Neural cell (in vitro differentiated cells): ENCODE measurements around the gene KCTD17. TPM values are rescaled to one million over a fixed set of nuclear protein-coding genes. Genes with fewer than 3 reads are reported as not detected.

Experiments used
- H2AFZ ChIP-seq: fragments of 200-600, 300-800 bp; sonication (generic), shearing (Covaris generic); 2 replicates; pipeline ENCODE4 v1.6.0; 2014; ENCODE audit warnings: low read depth, mild to moderate bottlenecking, antibody characterized with exemption, low read length, moderate library complexity
- H3F3A ChIP-seq: fragments of 200-600 bp; shearing (Covaris generic); 2 replicates; pipeline ENCODE4 v1.6.1; 2016; ENCODE audit warnings: mild to moderate bottlenecking, moderate library complexity, mixed read lengths, antibody characterized with exemption, low read length; ENCODE audit not compliant: insufficient read depth, poor library complexity, severe bottlenecking
- H3K27ac ChIP-seq: fragments of 200-600, 300-800 bp; sonication (generic), shearing (Covaris generic); 2 replicates; pipeline ENCODE4 v1.5.1; 2014; ENCODE audit warnings: mild to moderate bottlenecking, low read length, moderate library complexity
- H3K27me3 ChIP-seq: fragments of 300-800, 200-600 bp; sonication (generic), shearing (Covaris generic); 2 replicates; pipeline ENCODE4 v1.6.0; 2014; ENCODE audit warnings: mild to moderate bottlenecking, low read depth, low read length, moderate library complexity; ENCODE audit not compliant: insufficient read depth
- H3K36me3 ChIP-seq: fragments of 300-800, 200-600 bp; sonication (generic), shearing (Covaris generic); 2 replicates; pipeline ENCODE4 v1.5.1; 2014; ENCODE audit warnings: mild to moderate bottlenecking, antibody characterized with exemption, low read length, moderate library complexity; ENCODE audit not compliant: insufficient read depth
- H3K4me2 ChIP-seq: fragments of 300-800, 200-600 bp; sonication (generic), shearing (Covaris generic); 2 replicates; pipeline ENCODE4 v1.6.0; 2014; ENCODE audit warnings: mild to moderate bottlenecking, low read length
- H3K4me3 ChIP-seq: fragments of 300-800, 200-600 bp; sonication (generic), shearing (Covaris generic); 2 replicates; pipeline ENCODE4 v1.5.1; 2014; ENCODE audit warnings: mild to moderate bottlenecking, low read length, moderate library complexity
- H3K79me2 ChIP-seq: fragments of 200-600 bp; shearing (Covaris generic); replicated peaks from 2 replicates; pipeline ENCODE4 v1.6.0; 2014; ENCODE audit warnings: mild to moderate bottlenecking, low read length, moderate library complexity; ENCODE audit not compliant: insufficient read depth
- H3K9ac ChIP-seq: fragments of 300-800, 200-600 bp; sonication (generic), shearing (Covaris generic); 2 replicates; pipeline ENCODE4 v1.6.1; 2016; ENCODE audit warnings: mild to moderate bottlenecking, low read length, mixed read lengths
- H3K9me2 ChIP-seq: fragments of 200-600 bp; shearing (Covaris generic); 2 replicates; pipeline ENCODE4 v1.6.1; 2016; ENCODE audit warnings: mild to moderate bottlenecking, low read length, mixed read lengths; ENCODE audit not compliant: insufficient read depth
- H3K9me3 ChIP-seq: fragments of 200-600, 300-800 bp; sonication (generic), shearing (Covaris generic); 2 replicates; pipeline ENCODE4 v1.6.1; 2016; ENCODE audit warnings: mild to moderate bottlenecking, mixed run types, low read length, moderate library complexity, mixed read lengths
- H4K20me1 ChIP-seq: fragments of 200-600 bp; shearing (Covaris generic); 2 replicates; pipeline ENCODE4 v1.6.1; 2016; ENCODE audit warnings: mild to moderate bottlenecking, mixed run types; ENCODE audit not compliant: insufficient read depth
- CTCF ChIP-seq: fragments of 450-650 bp; IDR thresholded peaks from 2 replicates; pipeline ENCODE4 v1.5.1; 2014; ENCODE audit warnings: antibody characterized with exemption, mild to moderate bottlenecking, moderate library complexity; ENCODE audit not compliant: poor library complexity, severe bottlenecking
- EP300 ChIP-seq: fragments of 450-650 bp; conservative IDR thresholded peaks from 2 replicates; pipeline ENCODE4 v1.6.1; 2014; ENCODE audit warnings: antibody characterized with exemption, mild to moderate bottlenecking, moderate library complexity; ENCODE audit not compliant: poor library complexity, severe bottlenecking
- EZH2 ChIP-seq: fragments of 200-600, 300-800 bp; shearing (Covaris generic), sonication (generic); IDR thresholded peaks from 2 replicates; pipeline ENCODE4 v1.6.1; 2014; ENCODE audit warnings: antibody characterized with exemption, low read length, borderline replicate concordance, mild to moderate bottlenecking; ENCODE audit not compliant: insufficient read depth, poor library complexity, severe bottlenecking
- MXI1 ChIP-seq: fragments of 450-650 bp; conservative IDR thresholded peaks from 2 replicates; pipeline ENCODE4 v1.6.1; 2014; ENCODE audit warnings: antibody characterized with exemption, mild to moderate bottlenecking; ENCODE audit not compliant: poor library complexity, severe bottlenecking
- POLR2AphosphoS5 ChIP-seq: IDR thresholded peaks from 2 replicates; pipeline ENCODE4 v1.6.1; 2012
- RAD21 ChIP-seq: fragments of 450-650 bp; conservative IDR thresholded peaks from 2 replicates; pipeline ENCODE4 v1.6.1; 2014; ENCODE audit warnings: antibody characterized with exemption, mild to moderate bottlenecking, moderate library complexity
- REST ChIP-seq: IDR thresholded peaks from 2 replicates; pipeline ENCODE4 v1.6.1; 2012; ENCODE audit warnings: borderline replicate concordance
- SMC3 ChIP-seq: fragments of 450-650 bp; conservative IDR thresholded peaks from 2 replicates; pipeline ENCODE4 v1.6.1; 2014; ENCODE audit warnings: antibody characterized with exemption, mild to moderate bottlenecking, moderate library complexity; ENCODE audit not compliant: poor library complexity
- TAF1 ChIP-seq: IDR thresholded peaks from 2 replicates; pipeline ENCODE4 v1.6.1; 2012; ENCODE audit warnings: low read depth
- polyA plus RNA-seq: library from polyadenylated mRNA; depleted of rRNA; stranded (reverse); fragments of >200 nt; gene quantifications from 2 replicates; pipeline ENCODE4 v1.2.3, GENCODE V29; 2014

Gene KCTD17
- polyA plus RNA-seq, 1 donor from 2014 or later: 96.3 TPM

- Histone ChIP-seq H3K4me3 (no peak overlapping the region), H3K27me3 (no peaks in the 10 kb centered on the region), H3K36me3 (no peaks in the 10 kb centered on the region), H3K79me2 (no peaks in the 10 kb centered on the region), H2AFZ (no peak overlapping the region), H3K4me2 (no peak overlapping the region), H3K9me2 (no peaks in the 10 kb centered on the region), H4K20me1 (no peaks in the 10 kb centered on the region), H3K9me3 (no peaks in the 10 kb centered on the region), H3K27ac (no peak overlapping the region), H3F3A (no peaks in the 10 kb centered on the region), H3K9ac (no peak overlapping the region)
- no peak for TF ChIP-seq EP300
- TF ChIP-seq RAD21: no peak
- TF ChIP-seq POLR2AphosphoS5: no peak
- TF ChIP-seq REST: no peak
Observed at GRCh38 chr22:37036655-37037377, 14.7 kb upstream of the KCTD17 start.

- H3K36me3 ChIP-seq: no peaks in the 10 kb centered on the region
- H3K9me2 ChIP-seq: no peaks in the 10 kb centered on the region
- no peaks in the 10 kb centered on the region for H4K20me1 ChIP-seq
- no peak overlapping the region for H3K4me2 ChIP-seq
- no peak overlapping the region for H3K27ac ChIP-seq
- no peaks in the 10 kb centered on the region for H3F3A ChIP-seq
- H3K9me3 ChIP-seq: no peaks in the 10 kb centered on the region
- no peak overlapping the region for H3K9ac ChIP-seq
- no peaks in the 10 kb centered on the region for H3K27me3 ChIP-seq
- no peak overlapping the region for H3K4me3 ChIP-seq
- no peaks in the 10 kb centered on the region for H3K79me2 ChIP-seq
- TF ChIP-seq POLR2AphosphoS5 (no peak), EP300 (no peak)
- H2AFZ ChIP-seq: no peak overlapping the region
Observed at GRCh38 chr22:37037669-37038068, 13.9 kb upstream of the KCTD17 start.

- no peak overlapping the region for H3K4me3 ChIP-seq
- no peaks in the 10 kb centered on the region for H3K79me2 ChIP-seq
- no peak overlapping the region for H3K4me2 ChIP-seq
- no peaks in the 10 kb centered on the region for H3K9me3 ChIP-seq
- no peak overlapping the region for H3K9ac ChIP-seq
- no peaks in the 10 kb centered on the region for H4K20me1 ChIP-seq
- no peak overlapping the region for H2AFZ ChIP-seq
- H3F3A ChIP-seq: no peaks in the 10 kb centered on the region
- TF ChIP-seq MXI1: no peak
- TF ChIP-seq CTCF: no peak
- no peak for TF ChIP-seq TAF1
- TF ChIP-seq RAD21: no peak
- no peak for TF ChIP-seq REST
- TF ChIP-seq SMC3: no peak
- no peak for TF ChIP-seq EZH2
- TF ChIP-seq EP300: no peak
- TF ChIP-seq POLR2AphosphoS5: no peak
- H3K27ac ChIP-seq: no peak overlapping the region
- H3K36me3 ChIP-seq: no peaks in the 10 kb centered on the region
- H3K27me3 ChIP-seq: no peaks in the 10 kb centered on the region
- no peaks in the 10 kb centered on the region for H3K9me2 ChIP-seq
Observed at GRCh38 chr22:37039466-37039865, 12.1 kb upstream of the KCTD17 start.
